ENCODE results near the gene RAMP1. TPM values are rescaled to one million over a fixed set of nuclear protein-coding genes. Genes with fewer than 3 reads are reported as not detected.

RAMP1 gene
- total and polyA plus RNA-seq, 9 of the 15 experiments (the other 6 are each of a cell fraction or from before 2014, with no cell fraction given): 0.72 to 0.77 TPM; not detected in 7

DNA sequence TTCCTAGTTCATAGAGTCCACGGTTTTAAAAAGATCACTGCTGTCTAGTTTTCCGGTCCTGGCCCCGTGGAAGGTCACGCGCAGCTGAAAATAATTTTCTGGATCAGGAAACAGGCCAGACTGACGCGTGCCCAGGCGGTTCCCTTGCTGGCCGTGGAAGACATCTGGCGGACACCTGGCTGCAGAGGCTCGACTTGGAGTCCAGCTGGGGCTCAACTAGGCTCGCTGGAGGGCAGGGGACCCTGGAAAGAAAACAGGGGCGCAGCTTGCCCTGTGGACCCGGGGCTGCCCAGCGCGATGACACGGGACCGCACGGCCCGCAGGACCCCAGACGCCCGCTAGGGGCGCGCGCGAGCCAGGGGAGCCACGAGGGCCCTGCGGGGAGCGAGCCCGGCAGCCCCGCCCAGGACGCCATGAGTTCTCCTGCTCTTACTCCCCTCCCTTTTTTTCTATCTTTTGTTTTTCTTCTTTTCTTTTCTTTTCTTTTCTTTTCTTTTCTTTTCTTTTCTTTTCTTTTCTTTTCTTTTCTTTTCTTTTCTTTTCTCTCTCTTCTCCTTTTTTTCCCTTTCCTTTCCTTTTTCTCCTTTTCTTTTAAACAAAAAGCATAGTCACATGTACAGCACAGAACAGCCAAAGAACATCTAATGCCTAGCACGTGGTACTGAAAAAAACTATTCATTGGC lies 64.2 kb downstream of the RAMP1 start (continued):
- no peak for TF ChIP-seq BRCA1 (IDR thresholded peaks at IDR 0.05)
- TF ChIP-seq BRCA1 (CRISPR knock-in tag; IDR thresholded peaks at IDR 0.05): no peak
- no peak for TF ChIP-seq ZNF354B (CRISPR knock-in tag; IDR thresholded peaks at IDR 0.05)
- no peak for TF ChIP-seq SMARCA5 (IDR thresholded peaks at IDR 0.05)
- no peak for TF ChIP-seq UBTF (IDR thresholded peaks at IDR 0.05; ENCODE audit: borderline replicate concordance in 1 of 2, low read depth in 2 of 2, low read length in 2 of 2)
- TF ChIP-seq ZNF696 (CRISPR knock-in tag; conservative IDR thresholded peaks at IDR 0.05): no peak
- no peak for TF ChIP-seq NONO (IDR thresholded peaks at IDR 0.05; ENCODE audit: low read depth in 2 of 2, low read length in 1 of 2)
- TF ChIP-seq, protein P1, sequence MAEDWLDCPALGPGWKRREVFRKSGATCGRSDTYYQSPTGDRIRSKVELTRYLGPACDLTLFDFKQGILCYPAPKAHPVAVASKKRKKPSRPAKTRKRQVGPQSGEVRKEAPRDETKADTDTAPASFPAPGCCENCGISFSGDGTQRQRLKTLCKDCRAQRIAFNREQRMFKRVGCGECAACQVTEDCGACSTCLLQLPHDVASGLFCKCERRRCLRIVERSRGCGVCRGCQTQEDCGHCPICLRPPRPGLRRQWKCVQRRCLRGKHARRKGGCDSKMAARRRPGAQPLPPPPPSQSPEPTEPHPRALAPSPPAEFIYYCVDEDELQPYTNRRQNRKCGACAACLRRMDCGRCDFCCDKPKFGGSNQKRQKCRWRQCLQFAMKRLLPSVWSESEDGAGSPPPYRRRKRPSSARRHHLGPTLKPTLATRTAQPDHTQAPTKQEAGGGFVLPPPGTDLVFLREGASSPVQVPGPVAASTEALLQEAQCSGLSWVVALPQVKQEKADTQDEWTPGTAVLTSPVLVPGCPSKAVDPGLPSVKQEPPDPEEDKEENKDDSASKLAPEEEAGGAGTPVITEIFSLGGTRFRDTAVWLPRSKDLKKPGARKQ (CRISPR knock-in tag; IDR thresholded peaks at IDR 0.05): no peak
- no peak for TF ChIP-seq CREB1 (IDR thresholded peaks at IDR 0.05)
- no peak for TF ChIP-seq CREB1 (CRISPR knock-in tag; IDR thresholded peaks at IDR 0.05)
- no peak for TF ChIP-seq SP1 (CRISPR knock-in tag; IDR thresholded peaks at IDR 0.05)
- no peak for TF ChIP-seq NFIC (IDR thresholded peaks at IDR 0.05)
- TF ChIP-seq NR3C1 (CRISPR knock-in tag; IDR thresholded peaks at IDR 0.05): no peak
- TF ChIP-seq, protein P2, sequence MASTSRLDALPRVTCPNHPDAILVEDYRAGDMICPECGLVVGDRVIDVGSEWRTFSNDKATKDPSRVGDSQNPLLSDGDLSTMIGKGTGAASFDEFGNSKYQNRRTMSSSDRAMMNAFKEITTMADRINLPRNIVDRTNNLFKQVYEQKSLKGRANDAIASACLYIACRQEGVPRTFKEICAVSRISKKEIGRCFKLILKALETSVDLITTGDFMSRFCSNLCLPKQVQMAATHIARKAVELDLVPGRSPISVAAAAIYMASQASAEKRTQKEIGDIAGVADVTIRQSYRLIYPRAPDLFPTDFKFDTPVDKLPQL (IDR thresholded peaks at IDR 0.05; ENCODE audit: extremely low read depth, insufficient read length): no peak
- no peak for TF ChIP-seq ATF2 (CRISPR knock-in tag; IDR thresholded peaks at IDR 0.05)
- no peak for TF ChIP-seq IRF9 (tag; IDR thresholded peaks at IDR 0.05)
- no peak for TF ChIP-seq SUPT5H (IDR thresholded peaks at IDR 0.05)
- no peak for TF ChIP-seq ZNF583 (CRISPR knock-in tag; IDR thresholded peaks at IDR 0.05)
- no peak for TF ChIP-seq POLR2AphosphoS2 (IDR thresholded peaks at IDR 0.05; ENCODE audit: low read length)
- TF ChIP-seq ZNF561 (CRISPR knock-in tag; conservative IDR thresholded peaks at IDR 0.05): no peak
- no peak for TF ChIP-seq PURB (CRISPR knock-in tag; IDR thresholded peaks at IDR 0.05; ENCODE audit: low read depth)
- no peak for TF ChIP-seq ZNF740 (CRISPR knock-in tag; IDR thresholded peaks at IDR 0.05)
- no peak for TF ChIP-seq ZNF740 (tag; IDR thresholded peaks at IDR 0.05)
